NOMO-1 treated with dmso at 0.1 percent for 144 hours (cell line): Measurements from ENCODE around the gene UNC5B.

Experiments used
- DNase-seq: peaks from one replicate; lab custom pipeline; 2025; ENCODE audit not compliant: unreplicated experiment; lab: John Stamatoyannopoulos, UW

UNC5B gene

DNA sequence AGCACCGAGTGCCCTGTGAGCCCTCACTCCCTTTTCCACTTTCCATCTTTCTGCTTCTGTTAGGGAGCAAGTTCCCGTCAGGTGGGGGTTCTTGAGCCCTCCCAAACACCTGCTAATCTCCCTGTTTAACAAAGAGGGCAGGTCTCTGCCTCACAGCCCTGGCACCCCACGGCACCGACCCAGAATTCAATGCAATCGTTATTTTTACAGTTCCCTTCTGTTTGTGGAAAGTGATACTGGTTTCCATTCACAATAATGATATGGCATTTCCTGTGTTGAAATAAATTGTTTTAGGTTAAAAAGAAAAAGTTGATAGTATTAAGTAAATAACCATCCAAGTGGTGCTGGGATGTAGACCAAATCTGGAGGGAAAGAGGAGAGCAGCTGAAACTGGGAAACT lies 67.8 kb downstream of the UNC5B start:
- no peak for DNase-seq

DNA sequence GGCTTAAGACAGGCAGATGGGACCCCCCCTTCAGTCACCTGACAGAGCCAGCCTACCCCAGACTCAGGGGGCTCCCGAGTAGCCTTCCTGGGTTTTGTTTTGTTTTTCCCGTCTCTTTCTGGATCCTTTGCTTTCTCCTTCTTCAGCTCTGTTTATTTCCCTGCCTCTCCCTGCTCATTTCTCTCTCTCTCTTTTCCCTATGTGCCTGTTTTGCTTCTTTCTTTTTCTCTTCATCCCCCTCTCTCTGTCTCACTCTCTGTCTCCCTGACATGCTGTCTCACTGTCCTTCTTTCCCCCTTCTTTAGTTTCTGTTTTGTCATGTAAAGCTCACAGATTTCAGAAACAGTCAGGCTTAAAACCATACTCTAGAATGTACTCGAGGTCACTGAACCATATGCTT lies 68.5 kb downstream of the UNC5B start:
- no peak for DNase-seq

DNA sequence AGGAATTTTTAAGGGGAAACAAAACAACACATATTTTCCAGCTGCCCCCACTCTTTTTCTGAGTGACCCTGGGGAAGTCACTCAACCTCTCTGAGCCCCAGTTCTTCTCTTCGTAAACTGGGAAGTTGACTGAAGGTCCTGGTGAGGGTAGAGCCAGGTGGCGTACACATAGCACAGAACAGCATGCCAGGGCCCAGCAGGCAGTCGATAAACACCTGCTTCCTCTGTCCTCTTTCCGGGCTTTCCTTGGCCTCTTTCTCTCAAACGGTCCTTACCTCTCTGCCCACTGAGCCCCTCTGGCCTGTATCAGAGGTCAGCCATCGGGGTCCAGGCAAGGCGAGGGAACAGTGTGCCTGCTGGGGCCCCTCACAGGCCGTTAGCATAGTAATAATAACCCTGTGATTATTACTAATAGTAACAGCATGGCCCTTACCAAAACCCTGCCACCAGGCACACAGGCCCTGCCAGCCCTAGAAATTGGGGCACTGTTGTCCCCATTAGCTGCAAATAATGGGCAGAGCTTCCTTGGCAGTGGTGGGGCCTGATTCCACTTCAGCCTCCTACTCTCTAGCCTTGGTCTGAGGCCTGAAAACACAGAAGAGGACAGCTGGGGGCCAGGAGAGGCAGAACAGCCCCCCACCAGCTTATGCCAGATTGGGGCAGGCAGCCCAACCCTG lies 69.4 kb downstream of the UNC5B start:
- no peak for DNase-seq

DNA sequence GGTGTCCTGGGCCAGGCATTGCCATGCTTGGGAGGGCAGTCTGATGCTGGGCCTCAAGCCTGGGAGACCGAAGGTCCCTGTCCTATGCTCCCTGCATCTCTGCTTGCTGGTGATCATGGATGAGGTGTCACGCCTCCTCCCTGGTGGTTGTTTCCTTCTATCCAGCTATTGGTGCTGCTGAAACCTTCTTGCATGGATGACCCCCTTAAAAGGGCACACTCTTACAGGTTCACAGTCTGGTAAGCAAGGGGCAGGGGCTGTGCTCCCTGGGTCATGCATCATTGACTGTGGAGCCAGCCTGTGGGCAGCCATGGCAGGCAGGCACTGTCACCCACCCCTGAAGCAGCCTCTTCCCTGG lies 69.9 kb downstream of the UNC5B start:
- DNase-seq = no peak

DNA sequence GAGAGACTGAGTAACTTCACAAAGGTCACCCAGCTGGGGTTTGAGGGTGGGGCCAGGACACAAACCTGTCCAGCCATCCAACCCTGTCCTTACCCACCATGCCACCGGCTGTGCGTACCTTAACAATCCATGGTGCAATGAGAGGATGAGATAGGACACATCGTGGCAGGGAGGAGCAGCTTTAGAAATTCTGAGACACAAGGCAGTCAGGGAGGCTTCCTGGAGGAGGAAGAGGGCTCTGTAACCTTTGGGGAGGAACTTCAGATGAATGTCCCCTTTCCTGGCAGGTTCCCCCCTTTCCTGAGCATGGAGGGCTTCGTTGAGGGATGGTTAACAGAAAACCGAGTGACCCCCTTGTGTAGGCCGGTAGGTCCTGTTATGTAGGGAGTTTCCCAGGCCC lies 71.0 kb downstream of the UNC5B start:
- no peak for DNase-seq

DNA sequence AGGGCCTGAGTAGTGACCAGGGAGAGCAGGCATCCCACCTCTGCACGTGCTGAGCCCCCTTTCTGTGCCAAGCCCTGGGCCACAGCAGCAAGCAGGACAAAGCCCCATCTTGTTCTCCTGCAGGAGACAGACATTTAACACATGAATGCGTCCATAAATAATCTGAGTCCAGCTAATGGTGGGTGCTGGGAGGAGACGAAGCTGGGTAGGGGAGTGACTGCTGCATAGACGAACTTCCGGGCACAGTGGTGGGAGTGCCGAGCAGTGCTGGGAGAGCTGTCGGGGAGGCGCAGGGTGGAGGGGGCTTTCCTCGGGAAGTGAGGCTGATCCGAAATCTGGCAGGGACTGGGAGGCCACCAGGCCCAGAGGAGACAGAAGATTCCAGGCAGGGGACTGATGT lies 71.5 kb downstream of the UNC5B start:
- no peak for DNase-seq

DNA sequence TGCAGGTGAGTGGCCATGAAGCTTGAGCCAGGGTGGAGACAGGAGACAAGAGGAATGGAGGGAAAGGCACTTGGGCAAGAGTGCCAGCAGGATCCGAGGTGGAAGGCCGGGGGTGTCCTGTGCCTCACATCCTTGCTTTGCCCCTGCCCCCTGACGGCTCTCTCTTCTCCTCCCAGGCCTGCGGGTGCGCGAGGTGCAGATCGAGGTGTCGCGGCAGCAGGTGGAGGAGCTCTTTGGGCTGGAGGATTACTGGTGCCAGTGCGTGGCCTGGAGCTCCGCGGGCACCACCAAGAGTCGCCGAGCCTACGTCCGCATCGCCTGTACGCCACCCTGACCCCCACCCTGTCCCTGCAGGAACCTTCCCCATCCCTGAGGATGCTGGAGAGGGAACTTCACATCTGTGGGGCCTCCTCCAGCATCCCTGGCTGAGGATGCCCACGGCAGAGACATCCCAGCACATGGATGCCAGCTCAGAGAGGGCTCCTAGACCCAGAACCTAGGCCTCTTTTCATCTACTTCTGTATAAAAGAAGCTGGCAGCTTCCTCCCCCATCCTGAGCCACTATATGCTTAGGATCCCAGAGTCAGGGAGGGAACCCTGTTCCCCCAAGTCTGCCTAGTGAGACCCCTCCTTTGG lies 72.3 kb downstream of the UNC5B start:
- no peak for DNase-seq

DNA sequence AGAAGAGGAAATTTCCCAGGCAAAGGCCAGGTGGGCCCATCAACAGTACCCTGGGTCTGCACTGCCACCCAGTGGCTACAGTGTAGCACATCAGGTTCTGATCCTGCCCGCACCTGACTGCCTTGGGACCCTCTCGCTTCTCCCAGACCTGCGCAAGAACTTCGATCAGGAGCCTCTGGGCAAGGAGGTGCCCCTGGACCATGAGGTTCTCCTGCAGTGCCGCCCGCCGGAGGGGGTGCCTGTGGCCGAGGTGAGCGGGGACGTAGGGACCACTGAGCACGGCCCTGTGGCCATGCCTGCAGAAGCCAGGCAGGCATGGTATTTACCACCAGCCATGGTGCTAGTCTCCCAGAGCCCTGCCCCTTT lies 72.8 kb downstream of the UNC5B start:
- no peak for DNase-seq

DNA sequence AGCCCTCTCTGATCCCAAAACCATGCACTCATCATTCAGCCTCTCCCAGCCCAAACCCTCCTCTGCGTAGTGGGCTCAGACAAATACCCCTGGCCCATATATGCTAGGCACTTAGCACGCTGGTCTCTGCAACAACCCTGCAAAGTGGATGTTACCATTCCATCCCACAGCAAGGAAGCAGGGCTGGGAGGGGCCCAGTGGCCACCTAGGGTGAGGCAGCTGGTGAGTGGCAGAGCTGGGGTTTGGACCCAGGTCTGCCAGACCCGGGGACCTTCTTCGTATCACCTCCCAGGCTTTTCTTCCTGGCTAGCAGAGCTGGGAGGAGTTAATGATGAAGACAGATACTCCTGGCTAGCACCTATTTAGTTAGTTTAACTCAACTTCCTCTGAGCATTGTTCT lies 73.6 kb downstream of the UNC5B start:
- no peak for DNase-seq

DNA sequence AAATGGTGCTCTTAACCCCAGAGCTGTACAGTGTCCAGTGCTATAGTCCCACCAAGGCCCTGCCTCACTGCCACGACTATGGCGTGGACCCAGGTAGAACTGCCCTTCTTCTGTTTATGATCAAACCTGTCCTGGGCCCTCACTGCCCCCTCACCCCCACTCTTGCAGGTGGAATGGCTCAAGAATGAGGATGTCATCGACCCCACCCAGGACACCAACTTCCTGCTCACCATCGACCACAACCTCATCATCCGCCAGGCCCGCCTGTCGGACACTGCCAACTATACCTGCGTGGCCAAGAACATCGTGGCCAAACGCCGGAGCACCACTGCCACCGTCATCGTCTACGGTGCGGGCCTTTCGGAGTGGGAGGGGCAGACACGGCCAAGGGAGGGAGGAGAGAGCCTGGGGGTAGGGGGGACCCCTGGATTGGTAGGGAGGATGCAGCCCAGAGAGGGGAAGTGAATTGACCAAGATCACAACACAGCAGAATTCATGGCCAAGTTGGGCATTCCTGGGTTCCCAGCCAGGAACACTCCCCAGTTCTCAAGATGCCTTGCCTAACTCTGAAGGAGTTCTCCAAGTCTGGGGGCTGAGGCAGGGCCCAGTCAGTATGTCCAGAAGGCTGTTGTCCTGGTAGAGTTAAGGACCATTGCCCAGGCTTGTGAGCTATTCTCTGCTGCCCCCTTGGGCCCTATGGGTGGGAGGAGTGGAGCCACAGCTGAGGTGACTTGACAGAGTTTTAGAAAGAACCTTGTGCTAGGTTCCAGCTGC lies 74.3 kb downstream of the UNC5B start:
- no peak for DNase-seq

DNA sequence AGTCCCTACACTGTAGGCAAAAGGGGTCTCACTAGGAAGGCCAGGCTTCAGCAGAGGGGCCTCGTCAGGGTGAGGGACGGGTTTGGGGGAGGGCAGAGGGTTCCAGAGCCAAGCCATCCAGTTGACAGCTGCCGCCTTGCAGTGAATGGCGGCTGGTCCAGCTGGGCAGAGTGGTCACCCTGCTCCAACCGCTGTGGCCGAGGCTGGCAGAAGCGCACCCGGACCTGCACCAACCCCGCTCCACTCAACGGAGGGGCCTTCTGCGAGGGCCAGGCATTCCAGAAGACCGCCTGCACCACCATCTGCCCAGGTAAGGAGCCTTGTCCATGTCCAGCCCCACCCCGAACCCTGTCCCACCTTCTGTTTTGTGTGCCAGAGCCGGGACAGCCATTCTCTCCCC lies 75.1 kb downstream of the UNC5B start:
- no peak for DNase-seq

DNA sequence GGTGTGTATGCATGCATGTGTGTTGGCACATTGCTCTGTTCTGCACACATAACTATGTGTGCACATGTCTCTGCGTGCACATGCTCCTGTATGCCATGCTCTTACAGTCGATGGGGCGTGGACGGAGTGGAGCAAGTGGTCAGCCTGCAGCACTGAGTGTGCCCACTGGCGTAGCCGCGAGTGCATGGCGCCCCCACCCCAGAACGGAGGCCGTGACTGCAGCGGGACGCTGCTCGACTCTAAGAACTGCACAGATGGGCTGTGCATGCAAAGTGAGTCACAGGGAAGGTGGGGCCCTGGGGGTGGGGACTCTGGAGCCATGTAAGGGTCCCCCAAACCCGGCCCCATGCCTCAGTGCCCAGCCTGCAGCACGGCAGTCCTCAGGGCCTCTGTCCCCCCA lies 76.1 kb downstream of the UNC5B start:
- DNase-seq = no peak

DNA sequence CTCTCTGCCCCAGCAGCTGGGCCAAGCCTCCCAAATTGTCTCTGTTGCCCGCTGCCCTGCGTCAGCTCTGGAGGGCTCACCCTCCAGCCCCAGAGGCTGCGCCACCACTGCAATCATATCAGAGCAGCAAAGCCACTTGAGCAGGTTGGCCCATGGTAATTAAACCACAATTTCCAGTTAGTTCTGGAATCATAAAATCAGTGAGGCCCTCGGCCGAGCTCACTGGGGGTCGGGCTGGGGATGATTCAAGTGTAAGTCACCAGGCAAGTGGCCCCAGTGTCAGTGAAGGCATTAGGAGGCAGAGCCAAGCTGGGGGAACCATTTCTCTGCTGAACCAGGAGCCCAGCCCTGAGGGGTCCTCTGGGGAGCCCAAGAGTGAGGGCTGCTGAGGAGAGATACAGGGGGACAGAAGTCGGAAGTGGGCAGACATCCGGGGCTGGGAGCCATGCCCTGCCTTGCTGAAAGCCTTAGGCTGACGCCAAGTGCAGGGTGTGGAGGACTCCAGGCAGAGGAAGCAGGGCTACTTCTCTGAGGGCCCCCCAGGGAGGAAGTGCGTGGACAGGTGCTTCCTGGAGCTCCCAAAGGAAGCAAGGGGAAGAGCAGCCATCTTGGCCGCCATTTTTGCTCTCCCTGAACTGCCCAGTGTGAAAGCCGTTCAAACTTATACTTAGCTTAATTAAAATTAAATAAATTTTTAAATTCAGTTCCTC lies 77.2 kb downstream of the UNC5B start:
- DNase-seq = no peak

DNA sequence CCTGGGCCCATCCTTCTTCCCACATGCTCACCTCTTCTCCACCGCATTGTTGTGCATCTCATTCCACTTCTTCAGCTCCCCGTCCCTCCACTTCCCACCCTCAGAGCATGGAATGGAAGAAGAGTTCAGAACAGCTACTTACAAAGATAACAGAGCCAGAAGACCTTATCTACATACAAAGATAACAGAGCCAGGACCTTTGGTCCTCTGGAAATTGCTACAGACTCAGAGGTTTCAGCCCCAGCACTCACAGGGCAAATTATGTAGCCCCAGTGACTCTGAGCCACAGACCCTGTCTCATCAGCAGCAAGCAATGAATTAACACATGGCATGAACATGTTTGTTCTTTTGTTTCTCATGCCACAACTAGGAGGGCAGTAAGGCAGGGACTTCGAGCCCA lies 78.0 kb downstream of the UNC5B start:
- no peak for DNase-seq

DNA sequence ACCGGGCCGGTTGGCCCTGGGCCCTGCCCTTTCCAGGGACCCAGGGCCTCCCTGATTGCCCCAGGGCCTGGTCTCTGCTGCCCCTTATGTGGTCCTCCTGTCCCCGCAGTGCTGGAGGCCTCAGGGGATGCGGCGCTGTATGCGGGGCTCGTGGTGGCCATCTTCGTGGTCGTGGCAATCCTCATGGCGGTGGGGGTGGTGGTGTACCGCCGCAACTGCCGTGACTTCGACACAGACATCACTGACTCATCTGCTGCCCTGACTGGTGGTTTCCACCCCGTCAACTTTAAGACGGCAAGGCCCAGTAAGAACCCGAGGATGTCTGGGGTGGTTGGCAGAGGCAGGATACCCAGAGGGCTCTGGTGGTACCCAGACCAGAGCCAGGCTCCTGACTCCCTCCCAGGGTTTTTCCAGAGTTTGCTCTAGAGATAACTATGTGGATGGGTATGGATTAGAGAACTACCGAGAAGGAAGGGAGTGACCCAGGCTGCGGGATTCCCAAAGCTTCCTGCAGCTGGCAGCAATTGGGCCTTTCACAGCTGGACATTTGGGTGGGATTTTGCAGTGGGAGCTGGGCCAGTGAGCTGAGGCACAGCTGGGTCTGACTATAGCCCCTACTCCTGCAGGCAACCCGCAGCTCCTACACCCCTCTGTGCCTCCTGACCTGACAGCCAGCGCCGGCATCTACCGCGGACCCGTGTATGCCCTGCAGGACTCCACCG lies 78.6 kb downstream of the UNC5B start:
- no peak for DNase-seq

DNA sequence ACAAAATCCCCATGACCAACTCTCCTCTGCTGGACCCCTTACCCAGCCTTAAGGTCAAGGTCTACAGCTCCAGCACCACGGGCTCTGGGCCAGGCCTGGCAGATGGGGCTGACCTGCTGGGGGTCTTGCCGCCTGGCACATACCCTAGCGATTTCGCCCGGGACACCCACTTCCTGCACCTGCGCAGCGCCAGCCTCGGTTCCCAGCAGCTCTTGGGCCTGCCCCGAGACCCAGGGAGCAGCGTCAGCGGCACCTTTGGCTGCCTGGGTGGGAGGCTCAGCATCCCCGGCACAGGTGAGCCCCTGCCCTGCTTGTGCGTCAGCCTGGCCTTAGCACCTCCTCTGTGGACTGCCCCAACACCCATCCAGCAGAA lies 79.1 kb downstream of the UNC5B start:
- no peak for DNase-seq

DNA sequence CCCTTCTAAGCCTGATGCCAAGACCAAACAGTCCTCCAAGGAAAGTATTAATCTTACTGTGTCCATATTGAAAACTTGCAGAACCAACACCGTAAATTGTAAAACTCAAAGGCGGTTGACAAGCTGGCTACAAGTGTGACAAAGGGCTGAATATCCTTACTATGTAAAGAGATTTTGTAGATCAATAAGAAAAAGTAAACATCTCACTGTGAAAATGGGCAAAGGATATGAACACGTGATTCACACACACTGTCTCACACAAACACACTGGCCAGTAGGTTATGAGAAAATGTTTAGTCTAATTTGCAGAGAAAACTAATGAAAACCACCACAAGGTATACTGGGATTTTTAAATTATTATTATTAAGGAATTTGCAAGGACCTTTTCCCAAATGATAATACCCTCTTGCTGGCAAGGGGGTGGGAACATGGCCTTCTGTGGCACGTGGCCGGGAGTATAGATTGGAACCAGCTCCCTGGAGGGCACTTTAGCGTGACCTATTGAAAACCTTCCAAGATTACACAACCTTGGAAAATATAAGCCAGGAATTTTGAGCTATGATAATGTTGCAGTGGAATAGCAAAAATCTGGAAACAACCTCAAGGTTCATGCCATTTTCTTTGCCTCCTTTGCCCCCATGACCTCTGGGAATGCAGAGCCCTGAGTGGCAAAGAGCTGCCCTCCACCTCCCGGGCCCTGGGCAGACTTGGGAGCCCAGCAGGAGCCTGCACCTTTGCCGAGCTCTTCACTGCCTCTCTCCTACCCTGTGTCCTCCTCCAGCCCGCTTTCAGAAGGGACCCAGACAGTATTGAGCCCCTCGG lies 80.5 kb downstream of the UNC5B start:
- DNase-seq = no peak

DNA sequence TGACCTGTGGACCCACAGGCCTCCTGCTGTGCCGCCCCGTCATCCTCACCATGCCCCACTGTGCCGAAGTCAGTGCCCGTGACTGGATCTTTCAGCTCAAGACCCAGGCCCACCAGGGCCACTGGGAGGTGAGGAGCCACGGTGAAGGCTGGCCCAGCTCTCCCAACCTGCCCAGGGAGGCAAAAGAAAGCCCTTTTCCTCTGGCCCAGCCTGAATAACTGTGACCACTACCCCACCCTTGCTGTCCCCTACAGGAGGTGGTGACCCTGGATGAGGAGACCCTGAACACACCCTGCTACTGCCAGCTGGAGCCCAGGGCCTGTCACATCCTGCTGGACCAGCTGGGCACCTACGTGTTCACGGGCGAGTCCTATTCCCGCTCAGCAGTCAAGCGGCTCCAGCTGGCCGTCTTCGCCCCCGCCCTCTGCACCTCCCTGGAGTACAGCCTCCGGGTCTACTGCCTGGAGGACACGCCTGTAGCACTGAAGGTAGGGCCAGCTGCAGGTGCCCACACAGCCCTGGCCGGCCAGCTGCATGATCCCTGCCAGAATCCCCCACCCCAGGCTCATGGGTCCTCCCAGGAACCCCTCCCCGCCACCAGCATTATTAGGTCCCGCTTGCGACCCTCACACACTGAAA lies 81.2 kb downstream of the UNC5B start:
- no peak for DNase-seq

DNA sequence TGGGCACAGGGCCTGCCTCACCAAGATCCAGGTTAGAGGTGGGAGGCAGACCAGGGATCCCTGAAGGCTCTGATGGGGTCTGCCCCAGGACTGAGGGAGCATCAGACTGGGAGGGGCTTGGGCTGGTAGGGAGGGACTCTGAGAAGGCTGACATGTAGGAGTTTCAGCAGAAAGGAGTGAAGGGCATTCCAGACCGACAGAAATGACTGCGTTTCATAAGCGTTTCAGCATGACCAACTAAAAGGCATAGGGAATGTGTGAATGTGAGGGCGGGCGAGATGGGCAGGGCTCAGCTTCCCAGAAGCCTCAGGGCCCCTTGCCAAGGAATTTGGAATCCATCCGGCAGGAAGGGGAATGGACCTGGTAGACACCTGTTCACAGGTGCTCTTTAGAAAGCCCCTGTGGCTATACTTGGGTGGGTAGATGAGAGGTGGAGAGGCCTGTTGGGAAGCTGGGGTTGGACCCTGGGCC lies 81.8 kb downstream of the UNC5B start:
- DNase-seq = no peak

DNA sequence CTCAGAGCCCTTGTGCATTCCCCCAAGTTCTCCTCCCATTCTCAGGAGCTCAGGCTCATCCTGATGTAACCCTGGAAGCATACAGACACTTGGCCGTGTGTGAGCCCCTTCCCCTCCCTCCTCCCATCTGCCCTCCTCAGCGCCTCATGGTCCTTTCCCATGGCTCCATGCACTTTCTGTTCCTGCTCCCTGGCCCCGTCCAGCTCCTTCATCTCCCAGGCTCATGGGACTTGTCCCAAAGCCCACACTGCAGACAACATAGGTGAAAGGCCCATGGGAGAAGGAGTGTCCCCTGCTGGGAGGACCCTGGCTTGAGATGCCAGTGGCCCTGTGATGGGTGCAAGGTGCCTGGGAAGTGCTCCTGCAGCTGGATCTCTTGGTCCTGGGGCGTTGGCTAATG lies 82.5 kb downstream of the UNC5B start:
- no peak for DNase-seq
